Transverse colon (tissue), 4 donors: ENCODE data around the gene PXN.

Experiments used
- CTCF ChIP-seq, 5 experiments: fragments of 200-600 bp in 3 of 5; fragments of 450-650 bp in 2 of 5; sonication (generic) in 3 of 5; IDR thresholded peaks; 1 replicate in 2 of 5; 2 replicates in 3 of 5; pipeline ENCODE4 v1.5.1; 2016 to 2017; ENCODE audit warnings: antibody characterized with exemption in 5 of 5, inconsistent platforms in 3 of 5, mild to moderate bottlenecking in 2 of 5, moderate library complexity in 1 of 5
- EP300 ChIP-seq: sonication (generic); formaldehyde crosslinking; IDR thresholded peaks from one replicate; pipeline ENCODE4 v1.6.1; 2017; ENCODE audit warnings: antibody characterized with exemption, low read depth
- POLR2A ChIP-seq: fragments of 450-650 bp; IDR thresholded peaks from one replicate; pipeline ENCODE4 v1.6.1; 2016; ENCODE audit warnings: antibody characterized with exemption, mild to moderate bottlenecking, moderate library complexity
- POLR2AphosphoS5 ChIP-seq, 3 donors: sonication (generic); formaldehyde crosslinking; IDR thresholded peaks; one replicate each; pipeline ENCODE4 v1.6.1; 2016; ENCODE audit warnings: antibody characterized with exemption in 3 of 3

- TF ChIP-seq CTCF (IDR thresholded peaks at IDR 0.05), result no peak
- no peak for TF ChIP-seq POLR2A
- TF ChIP-seq EP300, result no peak
- TF ChIP-seq POLR2AphosphoS5 (IDR thresholded peaks at IDR 0.05), result no peak
Observed at GRCh38 chr12:120215766-120216735, 49.5 kb downstream of the PXN start.
